HAP-1 (cell line): ENCODE measurements around the gene ZNRF2.
A peak's percentile ranks its signal among the peaks of the same experiment; 100 is the strongest.

ENCODE experiments used
- DNase-seq, 2 experiments: peaks; one replicate each; pipeline ENCODE4 v3.0.0-alpha.2; 2016 to 2020; ENCODE audit warnings: low spot score in 2 of 2
- H3K27me3 ChIP-seq: fragments of 250-450 bp; sonication (Bioruptor Pico); 2 replicates; pipeline ENCODE4 v1.5.1; 2020; ENCODE audit warnings: low read depth, mild to moderate bottlenecking, moderate library complexity
- H3K36me3 ChIP-seq: fragments of 250-450 bp; sonication (Bioruptor Pico); replicated peaks from 2 replicates; pipeline ENCODE4 v1.5.1; 2020; ENCODE audit warnings: mild to moderate bottlenecking
- H3K4me1 ChIP-seq: fragments of 250-450 bp; sonication (Bioruptor Pico); 2 replicates; pipeline ENCODE4 v1.5.1; 2020; ENCODE audit warnings: mild to moderate bottlenecking
- H3K4me3 ChIP-seq: fragments of 250-450 bp; sonication (Bioruptor Pico); 2 replicates; pipeline ENCODE4 v1.5.1; 2020; ENCODE audit warnings: mild to moderate bottlenecking, moderate library complexity
- H3K9me3 ChIP-seq: fragments of 250-450 bp; sonication (Bioruptor Pico); 2 replicates; pipeline ENCODE4 v1.5.1; 2020; ENCODE audit warnings: mild to moderate bottlenecking, moderate library complexity
- in situ Hi-C: fragments of 300-500 bp; cut with MboI; formaldehyde crosslinking; loops from 3 replicates; pipeline ENCODE4 v1.14.3; 2020; ENCODE audit warnings: low sequenced_read_pairs, inconsistent platforms, mixed read lengths

ZNRF2 gene

DNA sequence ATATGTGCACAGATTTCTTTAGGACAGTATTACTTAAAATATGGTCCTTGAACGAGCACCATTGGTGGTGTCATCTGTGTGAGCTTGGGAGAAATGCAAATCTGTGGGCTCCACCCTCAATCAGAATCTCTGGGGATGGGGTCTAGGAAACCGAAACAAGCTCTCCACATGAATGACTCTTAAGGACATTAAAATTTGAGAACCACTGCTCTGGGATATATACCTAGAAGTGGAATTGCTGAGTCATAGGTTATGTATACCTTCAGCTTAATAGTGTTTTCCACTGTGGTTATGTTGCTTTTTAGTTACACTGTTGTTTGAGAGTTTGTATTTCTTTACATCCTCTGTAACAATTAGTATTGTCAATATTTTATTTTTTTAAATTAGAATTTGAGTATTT, 24.0 kb downstream of the ZNRF2 start:
- Histone ChIP-seq H3K4me1 (peaks cover 56% of the 10 kb centered on the region), H3K36me3 (no peaks in the 10 kb centered on the region), H3K4me3 (no peak overlapping the region), H3K9me3 (no peaks in the 10 kb centered on the region), H3K27me3 (no peaks in the 10 kb centered on the region)
- in situ Hi-C loops = no loop called here
- peak; percentile 37 to 60 for DNase-seq

DNA sequence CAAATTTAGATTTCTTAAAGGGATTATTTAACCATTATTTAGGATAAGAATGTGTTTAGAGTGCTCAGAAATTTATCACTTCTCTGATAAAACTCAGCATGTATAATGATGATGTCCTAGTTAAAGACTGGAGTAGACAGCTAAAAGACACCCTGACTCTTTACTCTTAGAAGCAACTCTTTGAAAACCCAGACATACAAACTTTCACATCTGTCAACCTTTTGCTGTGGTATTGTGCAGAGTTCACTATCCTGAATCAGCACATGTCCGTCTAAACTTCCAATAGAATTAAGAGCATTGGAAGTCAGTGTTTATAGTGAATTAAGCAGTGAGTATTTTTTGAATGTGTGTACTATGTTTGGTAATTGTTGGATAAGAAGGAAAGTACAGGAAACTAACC, 24.9 kb downstream of the ZNRF2 start:
- H3K27me3 ChIP-seq = no peaks in the 10 kb centered on the region
- H3K36me3 ChIP-seq = no peaks in the 10 kb centered on the region
- no peaks in the 10 kb centered on the region for H3K9me3 ChIP-seq
- DNase-seq = no peak
- no peak overlapping the region for H3K4me3 ChIP-seq
- in situ Hi-C loops = no loop called here
- peaks cover 53% of the 10 kb centered on the region for H3K4me1 ChIP-seq

DNA sequence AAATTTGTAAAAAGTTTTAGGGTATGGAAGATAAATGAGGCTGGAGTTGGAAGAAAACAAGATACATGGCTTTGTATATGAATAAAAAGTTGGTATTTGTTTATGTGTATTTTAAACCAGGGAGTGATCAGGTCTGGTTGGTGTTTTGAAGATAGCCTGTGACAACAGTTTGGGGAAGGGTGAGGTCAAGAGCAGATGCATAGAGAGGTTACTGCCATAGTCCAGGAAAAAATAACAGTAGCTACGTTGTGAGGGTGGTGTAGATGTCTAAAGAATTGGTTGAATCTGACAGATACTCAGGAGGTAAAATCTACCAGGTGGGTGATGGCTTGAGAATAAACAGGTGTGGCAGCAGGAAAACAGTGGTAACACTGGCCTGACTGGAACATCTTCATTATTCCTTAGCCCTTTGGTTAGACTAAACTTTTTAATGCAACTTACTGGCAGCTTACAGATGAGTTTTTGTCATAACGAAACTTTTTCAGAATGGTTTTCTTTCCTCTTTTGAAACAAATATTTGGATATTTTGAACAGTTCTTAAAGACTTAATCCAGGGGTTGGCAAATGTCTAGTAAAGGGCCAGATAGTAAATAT, 25.5 kb downstream of the ZNRF2 start:
- H3K4me1 ChIP-seq = peaks cover 50% of the 10 kb centered on the region
- DNase-seq = no peak
- in situ Hi-C loops = no loop called here
- no peak overlapping the region for H3K4me3 ChIP-seq
- H3K27me3 ChIP-seq = no peaks in the 10 kb centered on the region
- H3K36me3 ChIP-seq = no peaks in the 10 kb centered on the region
- no peaks in the 10 kb centered on the region for H3K9me3 ChIP-seq

DNA sequence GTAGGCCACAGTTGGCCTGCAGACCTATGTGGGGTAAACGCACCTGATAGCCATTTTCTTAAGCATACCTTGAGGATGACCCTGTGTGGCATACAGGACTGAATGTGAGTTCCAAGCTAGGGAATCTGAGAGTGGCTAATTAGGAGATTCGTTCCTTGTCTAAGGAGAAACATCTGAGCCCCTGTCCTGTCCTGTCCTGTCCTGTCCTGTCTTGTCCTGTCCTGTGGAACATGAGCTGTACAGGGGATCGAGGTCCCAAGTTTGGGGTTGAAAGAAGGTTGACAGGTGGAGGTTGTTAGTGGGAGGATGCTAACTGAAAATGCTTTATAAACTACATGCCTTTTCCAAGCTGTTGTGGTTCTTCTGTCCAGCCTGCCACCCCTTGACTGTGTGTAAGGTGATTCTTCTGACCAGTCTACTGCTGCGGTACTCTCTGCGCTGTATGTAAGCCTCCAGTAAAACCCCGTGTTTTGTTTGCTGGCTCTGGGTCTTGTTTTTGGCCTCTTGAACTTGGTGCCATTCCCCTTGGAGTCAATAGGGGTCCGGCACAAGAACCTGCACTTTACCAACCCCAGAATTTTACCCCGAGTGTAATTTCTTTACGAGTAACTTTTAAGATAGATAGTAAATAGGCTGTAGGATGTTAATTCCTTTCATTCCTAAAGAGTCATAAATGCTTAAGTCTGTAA, 26.4 kb downstream of the ZNRF2 start:
- peaks cover 48% of the 10 kb centered on the region for H3K4me1 ChIP-seq
- no peak for DNase-seq
- H3K4me3 ChIP-seq = no peak overlapping the region
- H3K27me3 ChIP-seq = no peaks in the 10 kb centered on the region
- H3K36me3 ChIP-seq = no peaks in the 10 kb centered on the region
- in situ Hi-C loops = no loop called here
- H3K9me3 ChIP-seq = no peaks in the 10 kb centered on the region

DNA sequence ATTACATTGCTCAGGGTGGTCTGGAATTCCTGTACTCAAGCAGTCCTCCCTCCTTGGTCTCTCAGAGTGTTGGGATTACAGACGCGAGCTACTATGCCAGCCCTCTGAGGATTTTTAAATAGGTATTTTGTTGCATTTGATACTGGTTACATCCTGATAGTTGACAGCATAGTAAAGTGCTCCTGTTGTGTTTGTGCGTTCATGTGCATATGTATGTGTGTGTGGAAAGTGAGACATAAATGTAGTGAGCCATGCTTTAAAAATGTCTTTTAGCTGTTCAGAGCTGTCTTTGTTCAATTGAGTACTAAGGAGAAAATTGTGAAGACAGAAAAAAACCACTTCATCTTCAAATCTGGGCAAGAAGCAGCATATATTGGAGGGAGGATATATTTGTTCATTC, 27.8 kb downstream of the ZNRF2 start:
- H3K4me1 ChIP-seq = peaks cover 45% of the 10 kb centered on the region
- in situ Hi-C loops = no loop called here
- H3K4me3 ChIP-seq = no peak overlapping the region
- H3K36me3 ChIP-seq = no peaks in the 10 kb centered on the region
- H3K9me3 ChIP-seq = no peaks in the 10 kb centered on the region
- no peaks in the 10 kb centered on the region for H3K27me3 ChIP-seq
- no peak for DNase-seq

DNA sequence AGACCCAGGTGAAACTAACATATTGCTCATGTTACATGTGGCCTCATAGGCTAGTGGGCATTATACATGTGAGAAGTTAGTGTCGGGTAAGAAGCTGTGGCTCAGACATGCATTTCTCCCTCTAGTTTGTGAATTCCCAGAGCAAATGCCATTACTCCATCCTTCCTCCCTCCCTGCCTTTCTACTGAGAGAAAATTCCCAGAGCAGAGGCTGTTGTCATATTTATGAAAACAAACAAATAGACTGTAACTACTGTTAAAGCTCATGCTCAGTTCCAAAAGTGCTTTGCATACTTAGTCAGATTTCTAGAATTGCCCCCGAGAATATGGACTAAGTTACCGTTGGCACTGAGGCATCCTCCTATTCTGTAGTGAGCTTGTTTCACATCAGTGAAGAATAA, 29.0 kb downstream of the ZNRF2 start:
- Histone ChIP-seq H3K9me3 (no peaks in the 10 kb centered on the region), H3K4me3 (no peak overlapping the region), H3K4me1 (peaks cover 42% of the 10 kb centered on the region), H3K27me3 (no peaks in the 10 kb centered on the region), H3K36me3 (no peaks in the 10 kb centered on the region)
- DNase-seq = no peak
- in situ Hi-C loops = no loop called here

DNA sequence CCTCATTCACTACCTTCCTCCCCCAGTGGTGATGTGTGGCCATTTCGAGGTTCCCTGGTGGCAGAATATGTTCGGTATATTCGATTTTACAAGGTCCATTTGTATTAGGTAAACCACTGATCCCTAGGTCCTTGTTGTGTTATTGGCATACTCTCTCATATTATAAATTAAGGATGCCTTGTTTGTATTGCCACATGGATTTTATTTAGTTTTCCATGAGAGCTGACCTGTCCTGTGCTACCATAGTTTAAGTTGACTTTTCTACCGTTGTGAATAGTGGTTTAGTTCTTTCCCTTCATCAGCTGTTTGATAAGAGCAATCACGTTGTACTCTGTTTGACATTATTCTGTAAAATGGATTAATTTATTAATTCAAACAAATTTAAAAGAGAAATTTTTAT, 29.4 kb downstream of the ZNRF2 start:
- no peak for DNase-seq
- no peaks in the 10 kb centered on the region for H3K36me3 ChIP-seq
- H3K9me3 ChIP-seq = no peaks in the 10 kb centered on the region
- H3K4me3 ChIP-seq = no peak overlapping the region
- in situ Hi-C loops = no loop called here
- peaks cover 40% of the 10 kb centered on the region for H3K4me1 ChIP-seq
- no peaks in the 10 kb centered on the region for H3K27me3 ChIP-seq

DNA sequence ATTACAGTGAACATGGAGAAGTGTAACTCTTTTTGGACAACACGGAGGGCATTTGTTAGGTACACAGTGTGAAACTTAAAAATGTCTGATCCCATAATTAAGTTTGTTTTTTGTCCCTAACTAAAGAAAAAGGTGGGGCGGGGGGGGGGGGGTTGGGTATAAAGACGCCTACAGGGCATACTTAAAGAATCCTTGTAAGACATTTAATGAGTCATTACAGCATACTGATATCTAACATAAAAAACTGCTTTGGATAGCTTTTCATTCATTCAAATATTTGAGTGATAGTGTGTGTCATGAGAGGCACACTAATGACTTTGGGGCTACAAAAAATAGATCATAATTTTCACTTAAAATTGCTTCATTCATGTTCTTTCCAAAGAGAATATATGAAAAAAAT, 31.2 kb downstream of the ZNRF2 start:
- Histone ChIP-seq H3K36me3 (no peaks in the 10 kb centered on the region), H3K4me1 (peaks cover 45% of the 10 kb centered on the region), H3K27me3 (no peaks in the 10 kb centered on the region), H3K9me3 (no peaks in the 10 kb centered on the region), H3K4me3 (no peak overlapping the region)
- in situ Hi-C loops = no loop called here
- no peak for DNase-seq

DNA sequence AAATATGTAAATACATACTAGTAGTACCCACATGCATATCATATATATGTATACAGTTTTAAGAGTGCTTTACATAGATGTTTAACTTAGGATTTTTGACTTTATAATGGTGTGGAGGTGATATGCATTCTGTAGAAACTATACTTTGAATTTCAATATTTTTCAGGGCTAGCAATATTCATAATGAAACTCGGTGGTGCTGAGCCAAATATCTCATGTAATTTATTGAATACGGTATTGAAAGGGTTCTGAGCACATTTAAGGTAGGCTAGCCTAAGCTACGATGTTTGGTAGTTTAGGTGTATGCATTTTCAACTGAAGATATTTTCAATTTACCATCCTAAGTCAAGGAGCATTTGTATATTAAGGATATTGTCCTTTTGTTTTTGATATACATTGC, 36.0 kb downstream of the ZNRF2 start:
- Histone ChIP-seq H3K9me3 (no peaks in the 10 kb centered on the region), H3K4me3 (no peak overlapping the region), H3K27me3 (no peaks in the 10 kb centered on the region), H3K4me1 (peaks cover 66% of the 10 kb centered on the region), H3K36me3 (no peaks in the 10 kb centered on the region)
- no peak for DNase-seq
- in situ Hi-C loops = no loop called here

DNA sequence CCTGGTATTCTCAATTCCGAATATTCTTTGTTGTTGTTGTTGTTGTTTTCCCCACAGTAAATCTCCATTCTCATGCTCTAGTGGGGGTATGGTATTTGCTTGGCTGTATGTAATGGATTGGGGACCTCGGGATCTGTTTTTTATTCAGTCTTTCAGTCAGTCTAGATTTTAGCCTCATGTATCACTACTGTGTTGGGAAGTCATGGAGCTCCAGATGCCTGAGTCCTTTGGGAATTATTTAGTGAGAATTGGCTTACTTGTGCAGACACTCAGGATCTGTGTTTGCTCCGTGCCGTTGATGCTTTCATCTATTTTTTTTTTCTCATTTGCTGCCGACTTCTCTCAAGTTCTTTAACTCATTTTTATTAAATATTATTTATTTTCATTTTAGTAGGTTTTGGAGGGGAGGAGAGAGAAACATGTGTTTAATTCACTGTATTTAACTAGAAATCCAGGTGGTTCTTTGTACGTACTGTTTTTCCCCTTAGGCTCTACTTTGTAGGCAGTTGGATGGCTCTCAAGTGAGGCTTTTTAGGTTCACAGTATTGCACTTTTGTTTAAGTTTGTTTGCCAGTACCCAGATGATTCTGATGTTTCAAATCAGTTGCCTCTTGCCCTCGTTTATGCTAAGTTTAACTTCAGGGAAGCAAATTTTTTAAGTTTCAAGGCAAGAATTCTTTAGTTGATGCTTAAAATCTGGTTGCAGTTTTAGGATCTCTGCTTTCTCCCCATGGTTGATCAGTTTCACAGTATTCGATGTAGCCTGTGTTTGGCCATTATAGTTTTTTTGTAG, 36.9 kb downstream of the ZNRF2 start:
- DNase-seq = peak in 1 of 2 experiments; percentile 51
- Histone ChIP-seq H3K36me3 (no peaks in the 10 kb centered on the region), H3K4me3 (no peak overlapping the region), H3K9me3 (no peaks in the 10 kb centered on the region), H3K4me1 (peaks cover 71% of the 10 kb centered on the region), H3K27me3 (no peaks in the 10 kb centered on the region)
- in situ Hi-C loops = no loop called here

DNA sequence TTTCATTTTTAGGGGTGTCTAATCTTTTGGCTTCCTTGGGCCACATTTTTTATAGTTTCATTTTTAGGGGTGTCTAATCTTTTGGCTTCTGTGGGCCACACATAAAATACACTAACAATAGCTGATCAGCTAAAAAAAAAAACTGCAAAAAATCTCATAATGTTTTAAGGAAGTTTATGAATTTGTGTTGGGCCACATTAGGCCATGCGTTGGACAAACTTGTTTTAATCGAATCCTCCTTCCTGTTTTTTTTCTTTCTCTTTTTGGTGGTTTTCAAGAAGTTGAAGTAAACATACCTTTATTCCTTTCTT, 37.4 kb downstream of the ZNRF2 start:
- Histone ChIP-seq H3K4me1 (peaks cover 72% of the 10 kb centered on the region), H3K36me3 (no peaks in the 10 kb centered on the region), H3K9me3 (no peaks in the 10 kb centered on the region), H3K27me3 (no peaks in the 10 kb centered on the region), H3K4me3 (no peak overlapping the region)
- no peak for DNase-seq
- in situ Hi-C loops = no loop called here

DNA sequence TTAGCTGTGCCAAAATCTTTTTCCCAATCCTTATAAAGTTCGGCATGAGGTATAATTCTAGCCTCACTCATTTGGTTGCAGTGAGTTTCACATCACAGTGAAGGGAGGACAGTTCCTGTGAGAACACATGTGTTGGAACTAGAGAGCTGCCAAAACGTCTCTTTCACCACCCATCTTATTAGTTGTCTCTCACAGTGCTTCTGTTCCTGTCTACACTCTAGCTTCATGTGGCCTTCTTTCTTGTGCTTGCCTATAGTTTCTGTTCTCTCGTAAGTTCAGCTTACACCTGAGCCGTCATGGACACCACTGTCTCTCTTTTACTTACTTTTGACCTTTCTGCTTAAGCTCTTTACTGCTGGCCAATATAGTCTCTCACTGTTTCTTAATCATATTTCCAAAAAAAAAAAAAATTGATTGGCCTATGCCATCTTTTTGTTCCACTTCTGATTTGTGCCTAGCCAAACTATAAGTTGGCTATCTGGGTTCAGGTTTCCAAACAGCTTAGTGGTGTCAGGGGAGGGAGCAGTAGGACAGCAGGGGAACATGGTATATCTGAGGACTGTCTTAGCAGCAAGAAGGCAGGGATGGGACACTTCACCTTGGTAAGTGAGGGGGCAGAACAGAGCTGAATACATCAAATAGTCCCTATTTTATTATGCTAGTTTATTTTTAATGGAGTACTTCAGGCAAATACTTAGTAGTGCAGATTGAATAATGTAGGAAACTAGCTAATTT, 38.0 kb downstream of the ZNRF2 start:
- in situ Hi-C loops = no loop called here
- no peak for DNase-seq
- no peaks in the 10 kb centered on the region for H3K9me3 ChIP-seq
- H3K27me3 ChIP-seq = no peaks in the 10 kb centered on the region
- H3K4me3 ChIP-seq = no peak overlapping the region
- no peaks in the 10 kb centered on the region for H3K36me3 ChIP-seq
- peaks cover 72% of the 10 kb centered on the region for H3K4me1 ChIP-seq

DNA sequence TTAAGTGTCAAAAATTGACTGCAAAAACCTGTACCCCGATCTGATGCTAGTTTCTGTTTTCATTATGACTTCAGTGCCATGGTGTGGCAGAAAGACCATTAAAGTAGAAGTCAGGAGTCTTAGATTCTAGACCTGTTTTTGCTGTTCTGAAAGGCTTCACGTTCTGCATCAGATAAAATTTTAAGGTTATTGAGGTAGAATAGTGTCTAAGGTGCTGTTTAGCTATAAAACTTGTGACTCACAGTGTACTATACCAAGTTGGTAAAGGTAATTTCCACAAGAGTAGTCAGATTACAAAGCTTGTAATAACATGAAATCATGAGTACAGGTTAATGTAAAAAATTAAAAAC, 38.6 kb downstream of the ZNRF2 start:
- Histone ChIP-seq H3K4me3 (no peak overlapping the region), H3K36me3 (no peaks in the 10 kb centered on the region), H3K27me3 (no peaks in the 10 kb centered on the region), H3K9me3 (no peaks in the 10 kb centered on the region), H3K4me1 (peaks cover 72% of the 10 kb centered on the region)
- in situ Hi-C loops = no loop called here
- no peak for DNase-seq

DNA sequence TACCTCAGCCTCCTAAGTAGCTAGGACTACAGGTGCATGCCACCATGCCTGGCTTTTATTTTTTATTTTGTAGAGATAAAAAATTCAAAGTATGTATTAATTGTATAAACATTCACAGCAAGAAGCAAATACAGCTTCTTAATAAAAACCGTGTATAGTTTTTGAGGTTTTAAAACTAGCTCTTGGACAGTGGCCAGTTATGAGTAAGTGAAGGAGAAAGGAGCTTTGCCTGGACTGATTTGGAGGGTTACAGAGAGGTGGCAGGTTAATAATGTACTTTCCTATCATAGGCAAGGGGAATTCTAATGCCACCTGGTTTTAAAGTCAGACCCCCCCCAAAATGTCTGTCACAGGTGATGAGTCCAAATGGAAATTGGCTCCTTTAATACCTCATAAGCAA, 43.4 kb downstream of the ZNRF2 start:
- Histone ChIP-seq H3K9me3 (no peaks in the 10 kb centered on the region; the same call in 1 of the 2 replicates), H3K4me1 (peaks cover 54% of the 10 kb centered on the region), H3K36me3 (no peaks in the 10 kb centered on the region), H3K4me3 (no peak overlapping the region), H3K27me3 (no peaks in the 10 kb centered on the region)
- in situ Hi-C loops = no loop called here
- DNase-seq = no peak
